ENCODE data around the gene UBD. TPM values are rescaled to one million over a fixed set of nuclear protein-coding genes. Genes with fewer than 3 reads are reported as not detected.

The UBD gene
- total RNA-seq, 2 experiments from 2014 or later = 0.38 to 0.40 TPM

- H3K36me3 Mint-ChIP-seq (ENCODE audit: low read depth) = no peaks in the 10 kb centered on the region
- no peak overlapping the region for H3K4me3 Mint-ChIP-seq
- DNase-seq = no peak
- H3K4me1 Mint-ChIP-seq = peaks cover 6% of the 10 kb centered on the region
- POLR2A ChIA-PET = no interaction called here
- H3K27me3 Mint-ChIP-seq = no peaks in the 10 kb centered on the region
- CTCF ChIA-PET = no interaction called here
- no peaks in the 10 kb centered on the region for H3K9me3 Mint-ChIP-seq
- no peak overlapping the region for H3K27ac Mint-ChIP-seq
These were observed 52.2 kb downstream of the UBD start for GRCh38 chr6:29507319-29507718.

GRCh38 chr6:29506446-29507067, 53.0 kb downstream of the UBD start:
- ChIA-PET POLR2A (no interaction called here), CTCF (no interaction called here)
- Mint-ChIP-seq H3K4me3 (no peak overlapping the region), H3K4me1 (peaks cover 6% of the 10 kb centered on the region), H3K36me3 (ENCODE audit: low read depth) (no peaks in the 10 kb centered on the region), H3K9me3 (no peaks in the 10 kb centered on the region), H3K27me3 (no peaks in the 10 kb centered on the region), H3K27ac (no peak overlapping the region)
- no peak for DNase-seq

- Mint-ChIP-seq H3K27ac (no peak overlapping the region), H3K36me3 (ENCODE audit: low read depth) (no peaks in the 10 kb centered on the region), H3K27me3 (no peaks in the 10 kb centered on the region), H3K4me3 (no peak overlapping the region), H3K9me3 (no peaks in the 10 kb centered on the region), H3K4me1 (peaks cover 6% of the 10 kb centered on the region)
- ChIA-PET POLR2A (no interaction called here), CTCF (no interaction called here)
- DNase-seq = no peak
These were observed 53.7 kb downstream of the UBD start for GRCh38 chr6:29505808-29506207.

Other genes starting within 250 kb of the UBD start
- gene OR5V1, start 190.9 kb downstream of the UBD start, total RNA-seq = not detected
- gene OR12D3, start 184.4 kb downstream of the UBD start, total RNA-seq = not detected
- gene OR12D2, start 164.1 kb downstream of the UBD start, total RNA-seq = not detected
- not detected for gene OR12D1, start 144.8 kb downstream of the UBD start, total RNA-seq
- gene OR10C1, start 120.4 kb downstream of the UBD start, total RNA-seq = not detected
- not detected for gene OR11A1, start 102.7 kb downstream of the UBD start, total RNA-seq
- gene OR2H1, start 102.6 kb downstream of the UBD start, total RNA-seq = not detected
- gene MAS1L, start 71.8 kb downstream of the UBD start, total RNA-seq = not detected
- gene OR2H2, start 25.4 kb upstream of the UBD start, total RNA-seq = not detected
- 10 to 100 TPM; 32.8 to 35.0 TPM for gene GABBR1, start 73.5 kb upstream of the UBD start, total RNA-seq
- not detected for gene MOG, start 97.4 kb upstream of the UBD start, total RNA-seq
- not detected for gene ZFP57, start 121.4 kb upstream of the UBD start, total RNA-seq
- 100 to 1,000 TPM; 318 to 346 TPM for gene HLA-F, start 163.7 kb upstream of the UBD start, total RNA-seq

Measured in activated CD4-positive, alpha-beta memory T cell treated with anti-CD3 and anti-CD28 coated beads, Interleukin-2, amount 10 ng/mL, durations not matched to agents 7 days and 5 days (primary cell).